22Rv1 (cell line): ENCODE measurements around the gene CLMN.

Experiments used
- H3K27ac ChIP-seq: fragments of 450-650 bp; 2 replicates; pipeline ENCODE4 v1.5.1; 2017
- CTCF ChIP-seq: fragments of 450-650 bp; IDR thresholded peaks from 2 replicates; pipeline ENCODE4 v1.5.1; 2017; ENCODE audit warnings: mild to moderate bottlenecking
- ZFX ChIP-seq: fragments of 450-650 bp; IDR thresholded peaks from 2 replicates; pipeline ENCODE4 v1.6.1; 2017; ENCODE audit warnings: antibody characterized with exemption, borderline replicate concordance

Gene CLMN

GRCh38 chr14:95257521-95257920, 62.2 kb downstream of the CLMN start:
- no peak for TF ChIP-seq CTCF
- no peak for TF ChIP-seq ZFX
- no peak overlapping the region for H3K27ac ChIP-seq

- H3K27ac ChIP-seq = no peak overlapping the region
- TF ChIP-seq ZFX (no peak), CTCF (no peak)
These were observed 63.0 kb downstream of the CLMN start for GRCh38 chr14:95256776-95257060.

- no peak overlapping the region for H3K27ac ChIP-seq
- no peak for TF ChIP-seq ZFX
- TF ChIP-seq CTCF = no peak
These were observed 63.5 kb downstream of the CLMN start for GRCh38 chr14:95256002-95256775.

GRCh38 chr14:95255487-95255886, 64.2 kb downstream of the CLMN start:
- no peak overlapping the region for H3K27ac ChIP-seq
- TF ChIP-seq CTCF (no peak), ZFX (no peak)

- TF ChIP-seq CTCF = no peak
- no peak for TF ChIP-seq ZFX
- no peak overlapping the region for H3K27ac ChIP-seq
These were observed 64.7 kb downstream of the CLMN start for GRCh38 chr14:95255013-95255412.

- no peak overlapping the region for H3K27ac ChIP-seq
- TF ChIP-seq CTCF (no peak), ZFX (no peak)
These were observed 65.4 kb downstream of the CLMN start for GRCh38 chr14:95254288-95254687.

GRCh38 chr14:95253039-95253630, 66.6 kb downstream of the CLMN start:
- no peak overlapping the region for H3K27ac ChIP-seq
- TF ChIP-seq CTCF (no peak), ZFX (no peak)
